HFF-Myc (cell line): ENCODE data around the gene ZNF385D.

Experiments used
- DNase-seq: peaks from one replicate; pipeline ENCODE4 v3.0.0-alpha.2; 2011; ENCODE audit warnings: low read depth; ENCODE audit errors: extremely low read depth
- H3K4me3 ChIP-seq: replicated peaks from 2 replicates; pipeline ENCODE4 v1.5.1; 2011; ENCODE audit warnings: low read depth, mild to moderate bottlenecking, control low read depth, low read length
- TF ChIP-seq, protein P1 (sequence below): IDR thresholded peaks from 2 replicates; pipeline ENCODE4 v1.5.1; 2012; ENCODE audit warnings: mild to moderate bottlenecking, low read depth, low read length, control low read depth; ENCODE audit errors: missing control alignments

The ZNF385D gene

DNA sequence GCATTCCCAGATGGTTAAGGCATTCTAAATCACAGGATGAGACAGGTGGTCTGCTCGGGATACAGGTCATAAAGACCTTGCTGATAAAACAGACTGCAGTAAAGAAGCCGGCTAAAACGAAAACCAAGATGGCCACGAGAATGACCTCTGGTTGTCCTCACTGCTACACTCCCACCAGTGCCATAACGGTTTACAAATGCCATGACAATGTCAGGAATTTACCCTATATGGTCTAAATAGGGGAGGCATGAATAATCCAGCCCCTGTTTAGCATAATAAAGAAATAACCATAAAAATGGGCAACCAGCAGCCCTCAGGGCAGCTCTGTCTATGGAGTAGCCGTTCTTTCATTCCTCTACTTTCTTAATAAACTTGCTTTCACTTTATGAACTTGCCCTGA is 151.1 kb downstream of the ZNF385D start:
- H3K4me3 ChIP-seq, result no peak overlapping the region
- no peak for DNase-seq
- TF ChIP-seq, protein P1, sequence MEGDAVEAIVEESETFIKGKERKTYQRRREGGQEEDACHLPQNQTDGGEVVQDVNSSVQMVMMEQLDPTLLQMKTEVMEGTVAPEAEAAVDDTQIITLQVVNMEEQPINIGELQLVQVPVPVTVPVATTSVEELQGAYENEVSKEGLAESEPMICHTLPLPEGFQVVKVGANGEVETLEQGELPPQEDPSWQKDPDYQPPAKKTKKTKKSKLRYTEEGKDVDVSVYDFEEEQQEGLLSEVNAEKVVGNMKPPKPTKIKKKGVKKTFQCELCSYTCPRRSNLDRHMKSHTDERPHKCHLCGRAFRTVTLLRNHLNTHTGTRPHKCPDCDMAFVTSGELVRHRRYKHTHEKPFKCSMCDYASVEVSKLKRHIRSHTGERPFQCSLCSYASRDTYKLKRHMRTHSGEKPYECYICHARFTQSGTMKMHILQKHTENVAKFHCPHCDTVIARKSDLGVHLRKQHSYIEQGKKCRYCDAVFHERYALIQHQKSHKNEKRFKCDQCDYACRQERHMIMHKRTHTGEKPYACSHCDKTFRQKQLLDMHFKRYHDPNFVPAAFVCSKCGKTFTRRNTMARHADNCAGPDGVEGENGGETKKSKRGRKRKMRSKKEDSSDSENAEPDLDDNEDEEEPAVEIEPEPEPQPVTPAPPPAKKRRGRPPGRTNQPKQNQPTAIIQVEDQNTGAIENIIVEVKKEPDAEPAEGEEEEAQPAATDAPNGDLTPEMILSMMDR, result no peak

DNA sequence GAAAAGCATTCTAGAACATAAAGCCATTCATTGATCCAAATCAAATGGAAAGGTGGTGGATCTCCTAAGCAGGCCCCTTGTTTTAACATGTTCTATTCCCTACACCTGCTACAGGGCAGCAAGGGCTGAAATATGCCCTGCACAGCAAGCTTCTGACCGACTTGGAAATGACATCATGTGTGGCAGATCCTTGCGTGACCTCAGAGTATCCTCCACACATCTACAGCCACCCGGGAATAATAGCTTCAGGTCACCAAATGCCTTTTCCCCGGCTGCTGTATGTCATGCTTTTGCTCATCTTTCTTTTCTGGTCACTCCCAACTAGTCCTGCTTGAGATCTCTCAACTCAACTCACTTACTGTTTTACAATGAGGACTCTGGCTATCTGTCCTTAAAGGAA is 158.2 kb downstream of the ZNF385D start:
- TF ChIP-seq, protein P1, result no peak
- no peak overlapping the region for H3K4me3 ChIP-seq
- DNase-seq, result no peak

DNA sequence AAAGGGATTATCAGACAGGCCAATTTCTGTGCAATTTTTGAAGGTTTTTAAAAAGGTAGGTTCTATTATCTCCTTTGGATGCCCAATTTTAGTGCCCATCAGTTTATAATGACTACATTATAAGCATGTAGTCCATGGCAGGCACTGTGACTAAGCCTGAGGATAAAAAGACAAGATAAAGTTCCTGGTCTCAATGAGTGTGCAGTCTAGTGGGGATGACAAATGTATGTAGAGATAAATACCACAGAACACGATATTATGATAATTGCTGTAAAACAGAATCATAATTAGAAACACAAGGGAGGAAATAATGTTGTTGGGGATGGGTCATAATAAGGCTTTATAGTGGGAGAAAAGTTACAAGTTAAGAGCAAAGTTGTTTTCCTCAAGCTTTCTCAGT is 163.1 kb downstream of the ZNF385D start:
- H3K4me3 ChIP-seq, result no peak overlapping the region
- TF ChIP-seq, protein P1, result no peak

DNA sequence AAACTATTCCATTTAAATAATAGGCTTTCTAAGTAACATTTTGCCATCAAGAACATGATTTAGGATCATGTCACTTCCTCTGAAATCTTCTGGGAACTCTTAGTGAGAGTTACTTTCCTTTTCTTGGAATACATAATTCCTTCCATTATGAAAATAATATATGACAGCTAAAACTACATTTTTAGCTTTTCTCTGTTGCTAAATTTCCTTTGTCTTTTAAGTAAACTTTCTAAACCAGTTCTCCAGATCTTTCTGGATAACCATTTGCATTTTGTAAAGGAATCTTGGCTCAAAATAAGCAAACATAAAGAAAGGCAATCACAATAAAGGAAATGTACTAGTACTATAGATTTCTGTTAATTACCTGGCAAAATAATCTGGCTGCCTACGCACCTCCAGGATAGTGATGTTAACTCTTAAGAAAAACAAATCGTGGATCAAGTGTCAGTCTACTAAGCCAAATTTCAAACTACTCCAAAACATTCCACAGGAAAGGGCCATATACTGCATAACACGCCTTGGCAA is 165.7 kb downstream of the ZNF385D start:
- DNase-seq, result no peak
- no peak overlapping the region for H3K4me3 ChIP-seq
- TF ChIP-seq, protein P1, result no peak

More for the DNA sequence above, 163.1 kb downstream of the ZNF385D start:
- no peak for DNase-seq

DNA sequence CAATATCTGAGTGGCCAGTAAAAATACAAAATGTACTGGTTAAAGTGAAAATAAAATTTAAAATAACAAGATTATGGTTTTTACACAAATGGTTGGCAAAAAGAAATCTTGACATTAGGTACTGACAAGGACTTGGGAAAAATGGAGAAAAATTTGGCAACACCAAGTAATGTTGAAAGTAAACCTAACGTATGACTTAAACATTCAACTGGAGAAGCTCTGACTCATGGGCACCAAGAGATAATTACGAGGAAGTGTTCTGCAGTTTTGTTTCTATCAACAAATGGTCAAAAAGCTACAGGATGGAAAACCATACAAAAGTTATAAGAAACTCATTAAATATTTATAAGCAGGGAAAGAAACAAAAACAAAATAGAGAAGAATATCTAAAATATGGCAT is 177.7 kb downstream of the ZNF385D start:
- TF ChIP-seq, protein P1, result no peak
- DNase-seq, result no peak
- no peak overlapping the region for H3K4me3 ChIP-seq

DNA sequence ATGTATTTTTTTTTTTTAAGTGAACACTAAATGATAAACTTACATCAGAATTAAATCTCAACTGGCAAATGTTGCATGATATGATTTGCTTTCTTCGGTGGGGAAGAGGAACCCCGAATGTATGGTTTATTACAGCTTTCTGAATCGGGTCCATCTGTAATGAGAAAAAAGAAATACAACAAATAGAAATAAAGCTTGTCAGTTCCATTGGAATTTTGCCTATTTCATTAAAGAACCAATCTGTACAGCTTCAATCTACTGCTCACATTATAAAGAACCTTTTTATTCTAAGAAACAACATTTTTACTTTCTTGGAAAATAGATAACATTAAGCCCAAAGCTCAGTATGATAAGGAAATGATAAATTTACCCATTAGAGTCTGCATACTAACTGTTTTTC is 186.5 kb downstream of the ZNF385D start:
- DNase-seq, result no peak

More for the DNA sequence above, 186.5 kb downstream of the ZNF385D start:
- TF ChIP-seq, protein P1, result no peak
- no peak overlapping the region for H3K4me3 ChIP-seq
